OCI-LY7 (cell line): Measurements from ENCODE around the gene UBE4B. TPM values are rescaled to one million over a fixed set of nuclear protein-coding genes. Genes with fewer than 3 reads are reported as not detected.
"Not testable (repeated sequence)": the region's sequence is repeated elsewhere in the genome, so short reads cannot be mapped to it uniquely, and the experiment has no call there.

Experiments
- BruUV-seq: library from RNA; stranded (reverse); fragments of 400-500 nt; replicated peaks from 2 replicates; lab custom pipeline; 2021; lab: Mats Ljungman, UMichigan
- CTCF ChIA-PET: fragments of 300-600 bp; sonication (Branson Sonifier 250); formaldehyde crosslinking; loops from one replicate; lab custom pipeline; 2022; ENCODE audit warnings: antibody characterized with exemption; ENCODE audit not compliant: unreplicated experiment; lab: Charles Lee
- POLR2A ChIA-PET: fragments of 300-600 bp; sonication (Branson Sonifier 250); formaldehyde crosslinking; loops from one replicate; lab custom pipeline; 2022; ENCODE audit warnings: antibody characterized with exemption; lab: Charles Lee
- DNase-seq: peaks from one replicate; pipeline ENCODE4 v3.0.0-alpha.2; 2015; ENCODE audit warnings: low spot score
- H2AFZ ChIP-seq: fragments of 200-600 bp; sonication (generic), shearing (Covaris generic); 2 replicates; pipeline ENCODE4 v1.6.1; 2014; ENCODE audit warnings: mild to moderate bottlenecking, antibody characterized with exemption, low read length, moderate library complexity
- H3K27ac ChIP-seq: fragments of 200-600 bp; sonication (generic); 2 replicates; pipeline ENCODE4 v1.5.1; 2014; ENCODE audit warnings: mixed run types, low read depth, mild to moderate bottlenecking, moderate library complexity, low read length, inconsistent platforms; ENCODE audit not compliant: poor library complexity, severe bottlenecking
- H3K36me3 ChIP-seq: fragments of 200-600 bp; sonication (generic); 2 replicates; pipeline ENCODE4 v1.6.1; 2014; ENCODE audit warnings: mild to moderate bottlenecking, antibody characterized with exemption, low read length, moderate library complexity, mixed read lengths; ENCODE audit not compliant: insufficient read depth
- H3K4me1 ChIP-seq: fragments of 200-600 bp; sonication (generic); 2 replicates; pipeline ENCODE4 v1.5.1; 2014; ENCODE audit warnings: mild to moderate bottlenecking, low read length; ENCODE audit not compliant: insufficient read depth, poor library complexity, severe bottlenecking
- H3K4me2 ChIP-seq: fragments of 200-600 bp; sonication (generic); 2 replicates; pipeline ENCODE4 v1.6.1; 2014; ENCODE audit warnings: mild to moderate bottlenecking, low read length
- H3K4me3 ChIP-seq: fragments of 200-600 bp; sonication (generic); 2 replicates; pipeline ENCODE4 v1.5.1; 2014; ENCODE audit warnings: mild to moderate bottlenecking, low read depth, low read length; ENCODE audit not compliant: poor library complexity, severe bottlenecking
- H3K79me2 ChIP-seq: fragments of 200-600 bp; sonication (generic); 2 replicates; pipeline ENCODE4 v1.6.1; 2016; ENCODE audit warnings: low read depth, mild to moderate bottlenecking, low read length, moderate library complexity, mixed read lengths; ENCODE audit not compliant: insufficient read depth
- H3K9me2 ChIP-seq: fragments of 200-600 bp; sonication (generic); 2 replicates; pipeline ENCODE4 v1.6.1; 2016; ENCODE audit warnings: mild to moderate bottlenecking, low read length, mixed read lengths; ENCODE audit not compliant: insufficient read depth
- H3K9me3 ChIP-seq: fragments of 200-600 bp; sonication (generic); 2 replicates; pipeline ENCODE4 v1.6.1; 2014; ENCODE audit warnings: mild to moderate bottlenecking, mixed run types, low read length, mixed read lengths
- H4K20me1 ChIP-seq: fragments of 200-600 bp; sonication (generic); 2 replicates; pipeline ENCODE4 v1.6.1; 2014; ENCODE audit warnings: mild to moderate bottlenecking, antibody characterized with exemption, low read length, moderate library complexity, mixed read lengths; ENCODE audit not compliant: insufficient read depth
- CTCF ChIP-seq: fragments of 200-600 bp; sonication (generic); conservative IDR thresholded peaks from 2 replicates; pipeline ENCODE4 v1.5.1; 2014; ENCODE audit warnings: mild to moderate bottlenecking, antibody characterized with exemption, low read length, moderate library complexity, mixed read lengths
- EZH2phosphoT487 ChIP-seq: fragments of 200-600 bp; sonication (generic); IDR thresholded peaks from 2 replicates; pipeline ENCODE4 v1.6.1; 2018; ENCODE audit warnings: low read depth, borderline replicate concordance, mild to moderate bottlenecking, mixed run types, antibody characterized with exemption, low read length, moderate library complexity, mixed read lengths
- intact Hi-C: fragments of 100-400 bp; cut with micrococcal nuclease; formaldehyde crosslinking; loops from one replicate; pipeline ENCODE4 v1.10.0; 2022; ENCODE audit not compliant: unreplicated experiment
- total RNA-seq, 2 experiments: library from RNA; depleted of rRNA in 1 of 2; stranded (reverse); fragments of >200 nt in 1 of 2; shearing (Covaris generic) in 1 of 2; gene quantifications; 2 replicates each; pipeline ENCODE4 v1.2.3, GENCODE V29; 2014 to 2022

Gene UBE4B
- total RNA-seq, 2 experiments from 2014 or later: 21.5 to 40.7 TPM

- intact Hi-C loops: no loop called here
- no peaks in the 10 kb centered on the region for H3K4me1 ChIP-seq
- no peaks in the 10 kb centered on the region for H3K79me2 ChIP-seq
- TF ChIP-seq CTCF: no peak
- no peak for TF ChIP-seq EZH2phosphoT487
- peaks cover 53% of the 10 kb centered on the region for H3K36me3 ChIP-seq
- ChIA-PET POLR2A (interaction anchor here (0.7 kb wide), 1 partner anchor 196 kb away, joined by 3 read pairs; no protein-coding TSS in a partner anchor), CTCF (no interaction called here)
- no peak overlapping the region for H3K4me2 ChIP-seq
- no peak overlapping the region for H3K4me3 ChIP-seq
- no peaks in the 10 kb centered on the region; the same call in 1 of the 2 replicates for H4K20me1 ChIP-seq
- H2AFZ ChIP-seq: no peak overlapping the region
- H3K27ac ChIP-seq: no peak overlapping the region
- BruUV-seq: TSS peak; percentile 20
- H3K9me3 ChIP-seq: no peaks in the 10 kb centered on the region
- H3K9me2 ChIP-seq: no peaks in the 10 kb centered on the region
- no peak for DNase-seq
These were observed 74.2 kb downstream of the UBE4B start for GRCh38 chr1:10106756-10107475.

GRCh38 chr1:10107476-10107847 lies 74.7 kb downstream of the UBE4B start:
- not testable (repeated sequence) for H3K9me3 ChIP-seq, BruUV-seq
- POLR2A ChIA-PET: interaction anchor here (0.7 kb wide), 1 partner anchor 197 kb away, joined by 3 read pairs; no protein-coding TSS in a partner anchor

GRCh38 chr1:10108134-10108663 lies 75.4 kb downstream of the UBE4B start:
- Histone ChIP-seq H3K9me2 (no peaks in the 10 kb centered on the region), H3K79me2 (no peaks in the 10 kb centered on the region), H2AFZ (no peak overlapping the region), H3K4me3 (no peak overlapping the region), H4K20me1 (no peaks in the 10 kb centered on the region; the same call in 1 of the 2 replicates), H3K9me3 (no peaks in the 10 kb centered on the region), H3K4me2 (no peak overlapping the region), H3K27ac (no peak overlapping the region), H3K4me1 (no peaks in the 10 kb centered on the region), H3K36me3 (peaks cover 47% of the 10 kb centered on the region)
- intact Hi-C loops: no loop called here
- BruUV-seq: no TSS peak
- CTCF ChIA-PET: no interaction called here
- DNase-seq: no peak
- TF ChIP-seq EZH2phosphoT487 (no peak), CTCF (no peak)
- POLR2A ChIA-PET: no interaction called here

More at GRCh38 chr1:10107476-10107847, 74.7 kb downstream of the UBE4B start:
- H3K9me2 ChIP-seq, DNase-seq, H4K20me1 ChIP-seq, H3K27ac ChIP-seq, H3K4me1 ChIP-seq, H2AFZ ChIP-seq, H3K79me2 ChIP-seq, intact Hi-C loops, H3K4me2 ChIP-seq, CTCF ChIA-PET, H3K4me3 ChIP-seq: not testable (repeated sequence)
- H3K36me3 ChIP-seq: peaks cover 53% of the 10 kb centered on the region
